GM10248 (cell line): ENCODE measurements around the gene SLC10A7.

Experiments
- CTCF ChIA-PET: fragments of 300-600 bp; sonication (Branson Sonifier 250); formaldehyde crosslinking; extraction: SDS; loops from one replicate; lab custom pipeline; 2021; ENCODE audit warnings: antibody characterized with exemption; lab: Yijun Ruan, JAX
- POLR2A ChIA-PET: fragments of 350-650 bp; sonication (Branson Sonifier 250); formaldehyde crosslinking; extraction: SDS; loops from one replicate; lab custom pipeline; 2020; ENCODE audit warnings: antibody characterized with exemption; lab: Yijun Ruan, JAX
- DNase-seq: peaks from one replicate; pipeline ENCODE4 v3.0.0; 2012; ENCODE audit errors: extremely low spot score
- TF ChIP-seq, protein P1 (sequence below): IDR thresholded peaks from 2 replicates; pipeline ENCODE4 v1.5.1; 2012; ENCODE audit warnings: mild to moderate bottlenecking, low read depth; ENCODE audit errors: extremely low read depth, missing control alignments, control extremely low read depth

The SLC10A7 gene

DNA sequence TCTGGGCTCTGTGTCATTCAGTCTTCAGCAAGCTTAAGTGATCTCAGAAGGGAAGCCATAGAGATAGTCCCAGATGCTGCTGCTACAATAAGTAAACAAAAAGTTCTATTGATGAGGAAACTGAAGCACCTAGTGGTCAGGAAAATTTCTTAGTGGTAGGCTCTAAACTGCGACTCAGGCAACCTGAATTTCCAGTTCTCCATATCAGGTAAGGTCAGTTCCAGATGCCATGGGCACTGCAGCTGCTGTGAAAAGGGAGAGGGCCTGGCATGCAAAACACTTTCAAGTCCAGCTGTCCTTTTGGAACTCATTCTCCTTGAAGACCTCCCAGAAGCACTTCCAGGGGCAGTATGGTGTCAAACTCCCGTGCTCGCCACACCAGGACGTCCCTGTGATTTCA lies 261.2 kb downstream of the SLC10A7 start:
- CTCF ChIA-PET = interaction anchor here (0.7 to 9.3 kb wide), 8 partner anchors 9 to 149 kb away, joined by 3 to 105 read pairs (median 4); no protein-coding TSS in a partner anchor
- no peak for DNase-seq
- TF ChIP-seq, protein P1, sequence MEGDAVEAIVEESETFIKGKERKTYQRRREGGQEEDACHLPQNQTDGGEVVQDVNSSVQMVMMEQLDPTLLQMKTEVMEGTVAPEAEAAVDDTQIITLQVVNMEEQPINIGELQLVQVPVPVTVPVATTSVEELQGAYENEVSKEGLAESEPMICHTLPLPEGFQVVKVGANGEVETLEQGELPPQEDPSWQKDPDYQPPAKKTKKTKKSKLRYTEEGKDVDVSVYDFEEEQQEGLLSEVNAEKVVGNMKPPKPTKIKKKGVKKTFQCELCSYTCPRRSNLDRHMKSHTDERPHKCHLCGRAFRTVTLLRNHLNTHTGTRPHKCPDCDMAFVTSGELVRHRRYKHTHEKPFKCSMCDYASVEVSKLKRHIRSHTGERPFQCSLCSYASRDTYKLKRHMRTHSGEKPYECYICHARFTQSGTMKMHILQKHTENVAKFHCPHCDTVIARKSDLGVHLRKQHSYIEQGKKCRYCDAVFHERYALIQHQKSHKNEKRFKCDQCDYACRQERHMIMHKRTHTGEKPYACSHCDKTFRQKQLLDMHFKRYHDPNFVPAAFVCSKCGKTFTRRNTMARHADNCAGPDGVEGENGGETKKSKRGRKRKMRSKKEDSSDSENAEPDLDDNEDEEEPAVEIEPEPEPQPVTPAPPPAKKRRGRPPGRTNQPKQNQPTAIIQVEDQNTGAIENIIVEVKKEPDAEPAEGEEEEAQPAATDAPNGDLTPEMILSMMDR = no peak
- POLR2A ChIA-PET = no interaction called here

DNA sequence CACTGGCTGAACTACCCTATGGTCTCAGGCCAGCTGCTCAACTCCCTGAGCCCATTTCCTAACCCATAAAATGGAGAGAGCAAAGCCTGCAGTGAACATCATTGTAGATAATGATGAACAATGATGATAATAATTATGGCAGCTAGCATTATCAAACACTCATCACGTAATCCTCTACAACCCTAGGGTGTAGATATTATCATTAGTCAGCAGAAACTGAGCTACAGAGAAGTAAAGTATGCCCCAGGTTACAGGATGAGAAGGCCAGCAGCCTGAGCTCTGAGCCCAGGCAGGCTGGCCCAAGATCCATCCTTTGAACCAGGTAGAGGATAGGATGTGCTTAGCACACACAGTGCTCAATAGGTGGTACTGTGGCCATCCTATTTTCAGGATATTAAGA lies 264.2 kb downstream of the SLC10A7 start:
- no peak for DNase-seq
- ChIA-PET POLR2A (no interaction called here), CTCF (interaction anchor here (1.2 kb wide), 1 partner anchor 16 kb away, joined by 3 read pairs; no protein-coding TSS in a partner anchor)
- TF ChIP-seq, protein P1 = no peak

GRCh38 chr4:146256328-146256727 lies 265.4 kb downstream of the SLC10A7 start:
- ChIA-PET POLR2A (no interaction called here), CTCF (no interaction called here)
- DNase-seq = no peak
- TF ChIP-seq, protein P1 = no peak

DNA sequence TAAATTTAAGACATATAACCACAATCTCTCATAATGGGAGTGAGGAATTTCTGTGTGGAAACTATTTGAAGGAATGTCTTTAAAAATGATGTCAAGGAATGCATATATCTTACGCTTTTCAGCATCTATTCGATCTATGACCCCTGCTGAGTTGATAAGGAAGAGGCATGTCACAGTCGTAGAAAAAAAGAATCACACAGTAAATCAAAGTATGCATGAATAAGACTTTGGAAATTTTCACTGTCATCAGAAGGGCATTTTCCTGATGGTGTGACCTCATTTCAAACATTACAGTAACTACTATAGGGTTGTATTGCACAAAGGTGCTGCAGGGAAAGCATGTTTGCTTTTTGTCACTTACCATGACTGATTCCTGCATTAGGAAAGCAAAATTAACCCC lies 265.9 kb downstream of the SLC10A7 start:
- no peak for DNase-seq
- ChIA-PET CTCF (no interaction called here), POLR2A (no interaction called here)
- TF ChIP-seq, protein P1 = no peak

DNA sequence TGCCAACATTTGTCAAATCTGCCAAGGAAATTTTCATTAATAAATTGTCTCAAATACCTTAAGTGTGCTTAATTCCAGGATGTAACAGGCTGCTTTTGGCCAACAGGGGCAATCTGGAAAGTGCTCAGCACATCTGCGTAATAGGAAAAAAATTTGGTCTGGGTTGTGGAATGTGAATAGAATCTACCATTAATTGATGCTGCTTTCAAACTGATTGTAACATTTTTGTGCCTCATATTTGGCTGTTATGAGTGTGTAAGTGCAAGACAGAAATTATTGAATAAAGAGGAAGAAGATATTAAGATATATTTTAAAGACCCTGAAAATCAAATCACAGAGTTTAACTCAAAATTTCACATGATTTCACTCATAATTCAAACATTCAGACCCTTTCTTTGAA lies 266.3 kb downstream of the SLC10A7 start:
- DNase-seq = no peak
- POLR2A ChIA-PET = no interaction called here
- TF ChIP-seq, protein P1 = no peak
- CTCF ChIA-PET = no interaction called here

DNA sequence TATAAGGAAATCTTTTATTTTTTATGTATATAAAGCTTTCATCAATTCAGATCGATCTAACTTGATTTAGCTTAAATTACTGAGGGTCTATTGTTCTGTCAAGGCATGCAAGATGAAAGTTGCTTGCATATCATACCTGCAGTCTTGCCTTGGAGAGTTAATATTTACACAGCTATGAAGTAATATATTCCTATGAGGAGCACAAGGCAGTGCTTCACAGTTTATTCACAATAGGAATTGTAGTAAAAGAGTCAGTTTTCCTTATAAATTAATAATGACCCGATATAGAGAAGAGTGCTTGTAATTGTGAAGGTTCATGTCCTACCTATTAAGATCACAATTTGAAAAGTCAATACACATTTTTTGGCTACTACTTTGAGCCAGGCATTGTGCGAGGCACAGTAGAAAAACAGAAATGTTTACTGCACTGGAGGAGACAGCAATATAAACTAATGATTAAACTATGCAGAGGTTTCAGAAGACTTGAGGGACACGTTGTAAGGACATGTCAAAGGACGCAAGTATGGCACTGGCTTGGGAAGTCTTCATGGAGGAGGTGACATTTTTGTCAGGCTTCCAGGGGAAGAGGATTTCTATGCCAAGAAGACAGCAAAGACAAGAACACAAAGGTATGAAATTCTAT lies 268.6 kb downstream of the SLC10A7 start:
- POLR2A ChIA-PET = no interaction called here
- CTCF ChIA-PET = interaction anchor here (0.7 to 11.8 kb wide), 5 partner anchors 9 to 19 kb away, joined by 3 to 105 read pairs (median 4); no protein-coding TSS in a partner anchor
- no peak for DNase-seq
- TF ChIP-seq, protein P1 = no peak
